GM10266 (cell line): Measurements from ENCODE around the gene FCRL5.
"Not testable (repeated sequence)": the region's sequence is repeated elsewhere in the genome, so short reads cannot be mapped to it uniquely, and the experiment has no call there.

Experiments used
- DNase-seq: peaks from one replicate; pipeline ENCODE4 v3.0.0; 2012; ENCODE audit errors: extremely low spot score
- CTCF ChIP-seq: IDR thresholded peaks from 2 replicates; pipeline ENCODE4 v1.5.1; 2012; ENCODE audit warnings: mild to moderate bottlenecking, low read depth; ENCODE audit not compliant: control insufficient read depth, insufficient read depth; ENCODE audit errors: missing control alignments

The FCRL5 gene

DNA sequence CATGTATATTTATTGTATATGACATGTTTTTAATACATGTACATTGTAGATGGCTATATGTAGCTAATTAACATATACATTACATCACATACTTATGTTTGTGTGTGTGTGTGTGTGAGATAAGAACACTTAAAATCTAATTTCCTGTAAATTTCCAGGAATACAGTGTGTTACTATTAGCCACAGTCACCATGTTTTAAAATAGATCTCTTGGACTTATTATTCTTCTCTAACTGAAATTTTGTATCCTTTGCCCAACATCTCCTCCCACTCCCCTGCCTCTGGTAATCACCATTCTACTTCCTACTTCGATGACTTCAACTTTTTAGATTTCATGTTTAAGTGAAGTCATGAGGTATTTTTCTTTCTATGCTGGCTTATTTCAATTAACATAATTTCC is 64.8 kb downstream of the FCRL5 start:
- DNase-seq, result no peak
- TF ChIP-seq CTCF, result no peak

DNA sequence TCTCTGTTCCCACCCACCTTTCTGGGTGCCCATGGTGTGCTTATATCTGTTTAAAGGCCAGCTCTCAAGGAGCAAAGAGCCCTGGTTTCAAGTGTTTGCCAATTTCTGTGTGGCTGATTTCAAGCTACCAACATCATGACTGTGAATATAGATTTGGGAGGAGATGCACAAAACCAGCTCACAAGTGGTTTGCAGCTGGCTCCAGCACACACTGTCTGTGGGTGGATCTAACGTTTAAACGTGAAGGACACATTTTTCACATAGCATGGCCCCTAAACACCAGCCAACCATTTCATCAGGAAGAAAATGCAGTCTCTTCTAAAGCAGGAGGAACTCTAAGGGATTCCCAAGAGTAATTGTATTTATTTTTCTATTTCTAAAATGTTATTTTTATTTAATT is 65.2 kb downstream of the FCRL5 start:
- no peak for DNase-seq
- no peak for TF ChIP-seq CTCF

DNA sequence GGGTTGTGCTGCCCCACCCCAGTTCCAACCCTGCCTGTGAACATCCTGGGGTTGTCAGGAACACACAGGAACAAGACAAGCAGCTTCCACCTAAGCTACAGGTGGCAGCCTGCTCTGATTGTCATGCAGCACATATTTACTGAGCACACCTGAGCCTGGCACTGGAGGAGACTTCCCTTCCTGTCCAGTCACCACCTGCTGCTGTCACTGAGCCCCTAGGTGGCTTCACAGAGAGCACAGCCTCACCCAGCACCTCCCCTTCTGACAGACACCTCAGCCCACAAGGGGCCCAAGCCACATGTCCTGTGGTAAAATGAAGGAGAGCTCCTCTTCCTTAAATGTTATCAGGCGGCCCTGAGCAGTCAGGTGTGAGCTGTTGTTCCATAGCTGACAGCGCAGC is 65.9 kb downstream of the FCRL5 start:
- not testable (repeated sequence) for DNase-seq

GRCh38 chr1:157485793-157486192 is 66.5 kb downstream of the FCRL5 start:
- TF ChIP-seq CTCF, result no peak
- DNase-seq, result no peak

GRCh38 chr1:157484573-157484972 is 67.7 kb downstream of the FCRL5 start:
- DNase-seq, result no peak
- no peak for TF ChIP-seq CTCF

- no peak for DNase-seq
Measured at GRCh38 chr1:157483635-157484034, 68.7 kb downstream of the FCRL5 start.

GRCh38 chr1:157482717-157483116 is 69.6 kb downstream of the FCRL5 start:
- no peak for DNase-seq
- TF ChIP-seq CTCF, result no peak

More at GRCh38 chr1:157483635-157484034, 68.7 kb downstream of the FCRL5 start:
- TF ChIP-seq CTCF, result no peak

- DNase-seq, result no peak
- TF ChIP-seq CTCF, result no peak
Measured at GRCh38 chr1:157482174-157482573, 70.1 kb downstream of the FCRL5 start.
